Kidney epithelial cell (primary cell): ENCODE measurements around the gene CWC27. TPM values are rescaled to one million over a fixed set of nuclear protein-coding genes. Genes with fewer than 3 reads are reported as not detected.

Source experiments
- DNase-seq: peaks from one replicate; pipeline ENCODE4 v3.0.0-alpha.2; 2010; ENCODE audit warnings: low read depth
- H3K27me3 ChIP-seq: 2 replicates; pipeline ENCODE4 v1.6.0; 2011; ENCODE audit warnings: low read length; ENCODE audit not compliant: control insufficient read depth, insufficient read depth
- H3K36me3 ChIP-seq: 2 replicates; pipeline ENCODE4 v1.5.1; 2011; ENCODE audit warnings: low read length; ENCODE audit not compliant: control insufficient read depth, insufficient read depth
- H3K4me3 ChIP-seq: 2 replicates; pipeline ENCODE4 v1.5.1; 2011; ENCODE audit warnings: low read depth, mild to moderate bottlenecking, control low read depth, low read length
- CTCF ChIP-seq: IDR thresholded peaks from 2 replicates; pipeline ENCODE4 v1.5.1; 2011; ENCODE audit warnings: mild to moderate bottlenecking, moderate library complexity, low read length, control low read depth, inconsistent platforms; ENCODE audit not compliant: insufficient read depth, poor library complexity, severe bottlenecking
- total RNA-seq: library from RNA; depleted of rRNA; stranded (reverse); fragments of >200 nt; gene quantifications from 2 replicates; pipeline ENCODE4 v1.2.3, GENCODE V29; 2015

The CWC27 gene
- total RNA-seq, 1 donor from 2014 or later = 23.6 TPM

GRCh38 chr5:65034029-65034812 is 265.5 kb downstream of the CWC27 start:
- peak; percentile 32 for DNase-seq
- TF ChIP-seq CTCF = no peak
- Histone ChIP-seq H3K27me3 (no peaks in the 10 kb centered on the region), H3K36me3 (no peaks in the 10 kb centered on the region), H3K4me3 (no peak overlapping the region)

DNA sequence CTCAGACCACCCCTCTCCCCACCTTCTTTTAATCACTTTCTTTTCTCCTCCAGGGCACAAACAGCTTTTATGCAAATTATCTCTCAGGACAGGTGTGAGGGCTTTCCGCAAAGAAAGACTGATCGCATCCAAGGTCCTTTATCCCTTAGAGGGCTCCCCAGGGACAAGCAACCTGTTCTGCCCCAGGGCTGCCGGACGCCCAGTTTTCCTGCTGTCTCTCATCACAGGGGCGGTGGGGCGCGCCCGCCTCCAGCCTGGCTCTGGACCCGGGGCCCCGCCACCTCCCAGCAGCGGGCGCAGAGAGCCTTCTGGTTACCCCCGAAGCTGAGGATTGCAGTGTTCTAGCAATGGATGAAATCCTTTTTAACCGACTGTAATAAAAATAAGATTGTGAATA is 266.1 kb downstream of the CWC27 start:
- no peak for DNase-seq
- Histone ChIP-seq H3K27me3 (no peaks in the 10 kb centered on the region), H3K4me3 (peak overlapping the region; percentile 61), H3K36me3 (no peaks in the 10 kb centered on the region)
- no peak for TF ChIP-seq CTCF

DNA sequence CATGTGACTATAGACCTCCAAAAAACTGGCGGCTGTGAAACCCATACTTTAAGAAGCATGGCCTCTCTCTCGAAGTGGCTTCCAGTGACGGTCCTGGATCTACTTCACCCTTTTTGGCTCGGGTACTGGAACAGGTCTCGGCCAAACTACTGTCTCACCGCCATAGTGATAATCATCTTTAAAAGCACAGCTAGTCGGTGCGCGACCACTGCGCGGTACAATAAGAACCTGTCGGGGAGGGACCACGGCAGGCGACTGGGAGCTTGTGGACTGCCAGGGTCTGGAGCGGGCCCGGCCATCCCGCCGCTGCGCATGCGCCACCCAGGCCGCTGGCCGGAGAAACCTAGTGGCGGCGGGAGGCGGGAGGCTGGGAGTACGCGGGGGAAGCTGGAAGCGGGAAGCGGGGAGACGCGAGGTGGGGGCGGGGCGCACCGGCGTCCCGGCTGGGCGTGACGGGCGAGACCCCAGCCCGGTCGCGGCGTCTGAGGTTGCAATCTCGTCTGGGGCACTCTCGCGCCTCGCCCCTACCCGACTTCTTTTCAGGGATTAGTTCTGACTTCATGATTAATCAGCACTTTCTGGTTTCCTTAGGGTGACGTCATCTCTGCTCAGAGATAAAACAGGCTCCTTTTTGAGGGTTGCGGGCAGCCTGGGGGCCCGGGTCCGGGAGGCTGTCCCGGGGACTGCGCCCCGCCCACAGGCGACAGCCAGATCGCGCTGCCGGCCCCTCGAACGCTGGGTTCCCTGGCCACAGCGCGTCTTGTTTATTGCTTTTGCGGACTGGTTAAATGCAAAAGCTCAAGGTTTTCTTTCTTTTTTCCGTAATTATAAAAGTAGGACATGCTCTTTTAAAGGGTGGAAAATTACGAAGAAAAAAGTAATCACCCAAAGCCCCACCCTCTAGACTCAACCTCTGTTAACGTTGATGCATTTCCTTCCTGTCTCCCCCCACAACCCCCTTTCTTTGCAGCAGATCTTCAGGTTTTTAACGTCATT is 266.8 kb downstream of the CWC27 start:
- H3K27me3 ChIP-seq = no peaks in the 10 kb centered on the region
- peak overlapping the region; percentile 61 for H3K4me3 ChIP-seq
- no peaks in the 10 kb centered on the region for H3K36me3 ChIP-seq
- peak; percentile 55 for DNase-seq
- no peak for TF ChIP-seq CTCF

GRCh38 chr5:65037831-65038815 is 269.4 kb downstream of the CWC27 start:
- Histone ChIP-seq H3K4me3 (no peak overlapping the region), H3K36me3 (no peaks in the 10 kb centered on the region), H3K27me3 (no peaks in the 10 kb centered on the region)
- no peak for DNase-seq
- peak; percentile 32 for TF ChIP-seq CTCF
